GM10847 (cell line): ENCODE data around the gene FUT4.

Experiments used
- POLR2A ChIP-seq: IDR thresholded peaks from 2 replicates; pipeline ENCODE4 v1.6.1; 2011; ENCODE audit not compliant: insufficient read length; ENCODE audit errors: extremely low read depth

FUT4 gene

DNA sequence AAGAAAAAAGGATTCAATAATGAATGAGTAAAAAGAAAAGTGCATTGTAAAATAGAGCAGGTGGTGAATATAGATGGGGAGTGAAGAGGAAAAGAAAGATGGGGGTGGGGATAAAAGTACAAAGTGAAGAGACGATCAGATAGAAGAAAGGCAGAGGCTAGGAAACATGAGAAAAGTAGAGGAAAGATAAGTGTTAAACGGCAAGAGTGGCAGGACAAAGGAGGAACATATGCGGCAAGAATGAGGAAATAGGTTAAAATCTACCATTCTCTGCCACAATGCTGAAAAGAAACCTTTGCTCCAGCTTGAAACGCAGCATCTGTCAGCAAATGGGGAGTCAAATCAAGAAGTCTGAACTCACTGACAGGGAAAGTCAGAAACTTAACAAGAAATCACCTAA, 6.8 kb downstream of the FUT4 start:
- no peak for TF ChIP-seq POLR2A

DNA sequence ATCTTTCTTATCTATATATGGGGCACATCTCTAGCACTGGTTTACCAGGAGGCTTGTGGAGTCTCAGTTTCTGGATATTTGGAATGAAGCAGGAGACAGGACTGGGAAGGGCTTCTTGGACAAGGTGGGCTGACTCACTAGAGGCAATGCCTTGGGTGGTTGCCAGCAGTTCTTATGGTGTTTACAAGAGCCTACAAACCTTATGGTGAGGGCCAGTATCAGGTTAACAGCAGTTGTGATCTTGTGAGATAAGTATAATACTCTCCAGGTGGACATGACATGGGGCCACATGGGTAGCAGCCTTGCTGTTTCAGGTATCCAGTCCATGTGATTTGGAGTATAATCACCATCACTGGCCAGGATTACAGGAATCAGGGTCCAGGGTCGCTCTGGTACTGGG, 10.2 kb downstream of the FUT4 start:
- TF ChIP-seq POLR2A, result no peak

DNA sequence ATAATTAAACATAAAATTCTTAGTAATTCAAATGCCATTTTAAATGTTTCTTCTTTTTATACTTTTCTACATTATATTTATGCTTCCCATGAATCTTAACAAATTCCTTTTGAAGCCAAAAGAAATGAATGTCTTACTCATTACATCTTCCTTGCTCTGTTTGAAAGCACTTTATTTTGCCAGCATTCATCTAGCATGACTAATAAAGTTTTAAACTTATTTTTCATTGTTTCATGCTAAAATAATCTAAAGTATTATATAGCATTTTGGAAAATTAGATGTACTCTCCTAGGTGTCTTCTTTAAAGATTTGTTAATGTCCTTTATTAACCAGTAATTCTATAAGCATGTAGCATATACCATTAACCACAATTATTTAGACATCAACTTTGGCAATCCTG, 13.7 kb downstream of the FUT4 start:
- TF ChIP-seq POLR2A, result no peak

DNA sequence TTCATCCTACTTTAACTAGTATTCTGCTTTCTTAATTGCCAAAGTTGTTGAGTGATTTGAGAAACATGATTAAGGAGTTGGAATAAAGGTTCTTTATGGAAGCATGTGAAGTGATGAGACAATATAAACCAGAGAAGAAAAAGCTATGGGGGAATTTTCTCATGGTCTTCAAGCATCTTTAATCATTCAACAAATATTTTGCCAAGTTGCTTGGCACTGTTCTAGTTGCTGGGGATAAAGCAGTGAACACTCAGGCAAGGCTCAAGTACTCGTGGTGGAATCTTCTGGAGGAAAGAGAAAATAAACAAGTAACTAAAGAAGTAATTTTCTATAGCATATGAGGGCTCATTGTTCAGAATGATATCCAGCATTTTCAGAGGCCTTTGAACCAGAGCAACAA, 14.3 kb downstream of the FUT4 start:
- TF ChIP-seq POLR2A, result no peak

DNA sequence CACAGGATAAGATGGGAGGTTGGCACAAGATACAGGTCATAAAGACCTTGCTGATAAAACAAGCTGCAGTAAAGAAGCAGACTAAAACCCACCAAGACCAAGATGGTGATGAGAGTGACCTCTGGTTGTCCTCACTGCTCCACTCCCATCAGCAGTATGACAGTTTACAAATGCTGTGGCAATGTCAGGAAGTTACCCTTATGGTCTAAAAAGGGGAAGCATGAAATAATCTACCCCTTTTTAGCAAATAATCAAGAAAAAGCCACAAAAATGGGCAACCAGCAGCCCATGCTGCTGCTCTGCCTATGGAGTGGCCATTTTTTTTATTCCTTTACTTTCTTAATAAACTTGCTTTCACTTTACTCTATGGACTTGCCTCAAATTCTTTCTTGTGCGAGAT, 14.7 kb downstream of the FUT4 start:
- no peak for TF ChIP-seq POLR2A

DNA sequence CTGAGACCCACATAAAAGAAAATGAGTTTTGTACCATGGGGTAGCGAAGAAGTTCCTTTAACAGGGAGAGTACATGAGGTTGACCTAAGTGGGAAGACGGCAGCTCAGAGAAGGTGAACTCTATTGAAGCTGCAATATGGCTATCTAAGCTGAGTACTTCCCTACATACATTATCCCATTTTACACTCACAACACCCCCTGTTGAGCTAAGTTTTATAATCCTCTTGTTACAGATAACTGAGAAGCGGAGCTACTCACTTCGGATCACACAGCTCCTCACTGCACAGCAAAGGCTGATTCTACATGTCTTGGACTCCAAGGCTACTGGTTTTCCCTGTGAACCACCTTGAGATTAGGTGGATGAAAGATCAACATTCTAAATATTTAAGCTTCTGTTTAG, 15.2 kb downstream of the FUT4 start:
- TF ChIP-seq POLR2A, result no peak

DNA sequence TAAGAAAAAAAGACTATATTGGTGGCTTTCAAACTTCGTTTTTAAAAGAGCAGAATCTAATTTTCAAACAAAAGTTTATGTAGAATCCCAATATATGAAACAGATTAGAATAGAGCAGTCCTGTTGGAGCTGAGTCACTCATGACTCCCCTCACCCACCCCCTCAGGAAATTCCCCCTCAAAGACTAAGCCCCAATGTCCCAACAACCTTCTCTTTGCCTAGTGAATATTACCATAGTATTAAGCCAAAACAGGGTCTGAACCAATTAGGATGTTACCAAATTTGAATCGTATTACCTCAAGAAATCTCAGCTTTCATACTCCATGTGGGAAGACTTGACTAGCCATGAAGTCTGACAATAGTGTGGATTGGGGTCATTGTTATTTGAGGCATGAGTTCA, 15.6 kb downstream of the FUT4 start:
- no peak for TF ChIP-seq POLR2A

DNA sequence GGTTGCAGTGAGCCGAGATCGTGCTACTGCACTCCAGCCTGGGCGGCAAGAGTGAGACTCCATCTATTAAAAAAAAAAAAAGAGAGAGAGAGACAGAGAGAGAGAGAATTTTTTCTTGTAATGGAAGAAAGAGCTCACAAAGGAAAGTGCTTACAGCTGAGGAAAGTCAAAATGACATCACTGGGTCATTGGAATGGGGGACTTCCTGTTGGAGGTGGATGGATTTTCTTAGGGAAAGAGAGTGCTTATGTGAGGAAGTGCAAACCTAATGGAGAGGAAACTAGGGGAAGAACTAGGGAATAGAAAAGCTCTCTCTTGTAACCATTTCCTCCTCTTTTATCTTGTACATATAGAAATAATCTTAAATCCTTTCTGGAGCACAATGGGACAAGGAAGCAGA, 17.1 kb downstream of the FUT4 start:
- no peak for TF ChIP-seq POLR2A

DNA sequence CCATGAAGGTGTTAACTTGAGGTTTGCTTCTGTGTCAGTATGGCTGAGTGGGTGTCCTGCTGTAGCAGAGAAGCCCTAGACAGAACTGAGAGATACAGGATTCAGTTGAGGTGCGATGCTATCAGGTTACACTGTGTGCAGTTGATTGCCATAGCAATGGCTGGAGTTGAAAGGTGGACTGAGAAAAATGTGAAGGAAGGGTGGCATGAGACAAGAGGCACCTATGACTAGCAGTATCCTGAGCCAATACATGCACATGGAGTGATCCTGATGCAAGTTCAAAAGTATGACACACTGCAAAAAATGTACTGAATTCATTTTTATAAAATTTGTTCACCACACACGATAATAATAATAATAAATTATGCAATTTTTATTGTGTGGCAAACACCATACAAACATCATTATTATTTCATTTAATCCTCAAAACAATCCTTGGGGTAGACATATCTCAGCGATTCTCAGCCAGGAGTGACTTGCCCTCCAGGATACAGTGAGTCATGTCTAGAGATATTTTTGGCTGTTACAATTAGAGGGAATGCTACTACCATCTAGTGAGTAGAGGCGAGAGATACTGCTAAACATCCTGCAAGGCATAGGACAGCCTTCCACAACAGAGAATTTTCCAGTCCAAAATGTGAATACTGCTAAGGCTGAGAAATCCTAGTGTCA, 19.6 kb downstream of the FUT4 start:
- TF ChIP-seq POLR2A, result no peak

DNA sequence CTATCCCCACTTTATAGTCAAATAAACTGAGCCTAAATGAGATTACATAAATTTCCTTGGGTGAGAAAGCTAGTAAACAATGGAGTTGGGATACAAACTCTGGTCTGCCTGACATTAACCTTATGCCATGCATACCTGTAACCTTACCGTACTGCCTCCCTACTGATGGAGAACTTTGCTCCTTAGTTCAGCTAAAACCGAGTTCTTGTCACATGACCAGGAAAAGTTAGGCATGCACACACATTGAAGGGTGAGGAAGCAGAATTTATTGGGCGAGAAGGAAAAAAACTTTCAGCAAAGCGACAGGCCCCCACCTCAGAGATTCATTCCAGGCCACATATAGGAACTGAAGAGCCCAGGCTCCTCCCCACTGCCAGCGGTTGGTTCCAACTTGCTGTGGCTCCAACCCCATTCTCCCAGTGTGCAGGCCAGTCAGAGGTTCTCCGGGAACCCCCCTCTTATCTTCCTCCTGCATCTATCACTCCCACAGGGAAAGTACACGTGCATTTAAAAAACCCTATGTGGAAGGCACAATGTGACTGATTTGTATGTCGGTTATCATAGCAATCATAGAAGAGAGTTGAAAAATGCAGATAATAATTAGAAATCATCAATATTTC, 20.2 kb downstream of the FUT4 start:
- no peak for TF ChIP-seq POLR2A

DNA sequence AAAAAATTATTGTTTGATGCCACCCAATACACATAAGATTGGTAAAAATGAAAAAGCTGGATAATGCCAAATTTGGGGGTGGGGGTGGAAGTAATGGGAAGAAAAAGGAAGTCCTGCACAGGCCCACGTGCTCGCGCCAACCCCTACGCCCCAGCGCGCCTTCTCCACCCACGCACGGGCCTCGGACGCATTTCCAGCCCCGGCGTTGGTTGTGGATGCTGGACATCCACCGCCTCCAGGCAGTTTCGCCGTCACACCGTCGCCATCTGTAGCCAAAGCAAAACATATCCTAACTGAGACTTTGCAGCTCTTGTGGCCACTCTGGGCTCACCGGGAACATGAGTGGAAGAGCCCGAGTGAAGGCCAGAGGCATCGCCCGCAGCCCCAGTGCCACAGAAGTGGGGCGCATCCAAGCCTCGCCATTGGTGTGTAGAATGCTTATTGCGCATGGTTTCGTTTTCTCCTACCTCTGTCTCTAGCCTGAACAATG, 23.5 kb downstream of the FUT4 start, which contains the start of gene PIWIL4:
PIWIL4 (plus strand) TSS at position 188 of the 490 bp plus-strand sequence; CDS start at position 339, 151 bp downstream.
- no peak for TF ChIP-seq POLR2A

DNA sequence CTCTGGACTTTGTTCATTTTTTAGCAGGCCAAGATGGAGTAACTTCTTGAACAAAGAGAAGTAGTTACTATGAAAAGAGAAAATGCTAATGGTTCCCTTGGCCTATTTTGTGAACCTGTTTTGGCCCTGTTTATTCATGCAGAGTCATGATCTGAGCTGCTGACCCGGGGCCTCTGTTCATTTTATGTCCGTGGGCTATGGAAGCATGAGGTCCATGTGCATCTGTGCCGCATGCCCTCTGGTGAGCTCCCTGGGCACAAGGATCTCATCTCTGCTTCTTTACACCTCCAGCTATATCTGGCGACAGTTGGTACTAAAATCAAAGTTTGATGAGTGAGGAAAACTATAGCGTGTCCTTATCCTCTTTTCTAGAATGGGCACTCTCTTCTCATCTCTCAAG, 24.5 kb downstream of the FUT4 start:
- TF ChIP-seq POLR2A, result no peak

DNA sequence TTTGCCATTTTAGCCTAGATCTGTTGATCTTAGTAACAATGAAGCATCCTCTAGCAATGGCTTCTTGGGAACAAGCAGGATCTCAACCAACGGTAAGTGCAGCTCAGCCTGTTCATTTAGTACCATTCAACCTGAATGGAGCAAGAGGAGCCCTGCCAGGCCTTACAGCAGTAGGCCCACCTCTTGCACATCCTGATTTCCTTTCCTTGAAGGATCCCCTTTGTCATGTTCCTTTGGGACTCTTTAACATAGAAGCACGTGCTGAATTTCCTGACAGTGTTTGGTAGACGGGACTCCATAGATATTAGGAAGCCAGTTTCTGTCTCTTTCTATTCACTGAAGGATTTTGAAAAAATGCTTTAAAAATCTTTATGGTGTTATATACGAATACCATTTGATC, 25.0 kb downstream of the FUT4 start:
- TF ChIP-seq POLR2A, result no peak

DNA sequence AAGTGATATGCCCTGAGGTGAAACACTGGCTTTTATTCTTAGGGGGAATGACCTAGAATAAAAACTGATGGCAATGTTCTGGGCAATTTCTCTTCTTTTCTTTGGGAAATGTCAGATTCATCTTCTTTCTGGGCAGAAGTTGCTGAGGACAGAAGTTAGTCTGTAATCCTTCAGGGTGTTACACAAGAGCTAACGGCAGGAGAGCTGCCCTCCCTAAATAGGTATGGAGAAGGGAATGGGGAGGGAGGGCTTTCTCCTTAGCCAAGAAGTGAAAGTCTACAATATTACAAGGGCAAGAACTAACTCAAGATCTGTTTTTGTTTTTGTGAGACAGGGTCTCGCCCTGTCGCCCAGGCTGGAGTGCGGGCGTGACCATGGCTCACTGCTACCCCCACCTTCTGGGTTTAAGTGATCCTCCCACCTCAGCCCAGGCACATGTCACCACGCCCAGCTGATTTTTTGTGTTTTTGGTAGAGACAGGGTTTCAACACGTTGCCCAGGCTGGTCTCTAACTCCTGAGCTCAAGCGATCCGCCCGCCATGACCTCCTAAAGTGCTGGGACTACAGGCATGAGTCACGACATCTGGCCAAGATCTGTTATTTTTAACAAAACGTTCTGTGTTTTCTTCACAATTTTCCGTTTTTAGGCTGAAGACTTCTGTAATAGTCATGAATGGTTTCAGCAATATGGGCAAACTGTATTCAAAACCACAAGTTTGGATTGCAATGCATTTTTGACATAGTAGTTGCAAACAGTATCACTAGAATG, 30.7 kb downstream of the FUT4 start:
- TF ChIP-seq POLR2A, result no peak

DNA sequence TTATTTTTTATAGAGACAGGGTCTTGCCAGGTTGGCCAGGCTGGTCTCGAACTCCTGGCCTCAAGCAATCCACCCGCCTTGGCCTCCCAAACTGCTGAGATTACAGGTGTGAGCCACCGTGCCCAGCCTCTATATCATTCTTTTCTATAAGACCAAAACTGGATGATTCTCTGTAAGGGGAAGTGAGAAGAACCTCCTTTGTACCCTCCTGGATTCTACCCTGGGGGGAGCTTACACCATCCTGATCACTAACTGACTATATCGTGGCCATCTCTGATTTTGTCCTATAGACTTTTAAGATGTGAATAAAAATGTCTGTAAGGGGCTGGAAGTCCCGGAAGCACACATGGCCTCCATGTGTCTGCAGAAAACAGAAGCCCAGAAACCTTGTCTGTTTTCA, 32.6 kb downstream of the FUT4 start:
- TF ChIP-seq POLR2A, result no peak

DNA sequence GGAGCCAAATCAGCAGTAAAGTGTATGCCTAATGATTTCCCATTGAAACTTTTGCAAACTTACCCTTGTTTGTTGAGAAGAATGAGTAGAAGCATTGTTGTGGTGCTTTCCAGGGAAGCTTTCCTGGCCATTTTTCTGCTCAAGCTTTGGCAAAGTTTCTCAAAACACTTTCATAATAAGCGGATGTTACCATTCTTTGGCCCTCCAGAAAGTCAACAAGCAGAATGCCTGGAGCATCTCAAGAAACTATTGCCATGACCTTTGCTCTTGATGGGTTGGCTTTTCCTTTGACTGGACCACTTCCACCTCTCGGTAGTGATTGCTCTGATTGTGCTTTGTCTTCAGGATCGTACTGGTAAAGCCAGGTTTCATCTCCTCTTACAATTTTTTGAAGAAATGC, 34.1 kb downstream of the FUT4 start:
- no peak for TF ChIP-seq POLR2A

DNA sequence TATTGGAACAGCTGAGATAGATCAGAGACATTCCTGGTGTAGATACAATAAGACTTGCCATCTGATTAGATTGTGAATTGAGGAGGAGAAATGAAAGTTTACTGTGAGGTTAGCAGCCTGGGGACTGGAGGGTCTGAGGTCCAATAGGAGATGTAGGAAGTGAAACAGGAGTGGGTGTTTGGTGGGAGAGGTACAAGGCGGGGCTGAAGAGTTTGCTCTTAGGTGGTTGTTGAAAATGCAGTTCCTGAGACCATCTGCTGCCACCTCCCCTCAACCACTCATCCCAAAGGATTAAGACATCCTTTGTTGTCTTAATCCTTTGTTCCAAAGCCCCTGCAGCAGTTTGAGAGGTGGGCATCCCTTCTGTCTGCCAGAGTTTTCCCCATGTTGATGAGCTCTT, 38.2 kb downstream of the FUT4 start:
- no peak for TF ChIP-seq POLR2A
